Ishikawa (cell line): ENCODE data around the gene ARRB1.

Experiments used
- CEBPB ChIP-seq: IDR thresholded peaks from 2 replicates; pipeline ENCODE4 v1.6.1; 2012
- CREB1 ChIP-seq: IDR thresholded peaks from 2 replicates; pipeline ENCODE4 v1.6.1; 2012; ENCODE audit warnings: low read depth
- EGR1 ChIP-seq: IDR thresholded peaks from 2 replicates; pipeline ENCODE4 v1.6.1; 2012
- EP300 ChIP-seq: IDR thresholded peaks from 2 replicates; pipeline ENCODE4 v1.6.1; 2012; ENCODE audit warnings: borderline replicate concordance
- FOXM1 ChIP-seq: IDR thresholded peaks from 2 replicates; pipeline ENCODE4 v1.6.1; 2012; ENCODE audit warnings: low read depth, borderline replicate concordance
- MAX ChIP-seq: IDR thresholded peaks from 2 replicates; pipeline ENCODE4 v1.6.1; 2012
- NFIC ChIP-seq: IDR thresholded peaks from 2 replicates; pipeline ENCODE4 v1.6.1; 2012
- RAD21 ChIP-seq: IDR thresholded peaks from 2 replicates; pipeline ENCODE4 v1.6.1; 2012; ENCODE audit warnings: low read depth
- TAF1 ChIP-seq: IDR thresholded peaks from 2 replicates; pipeline ENCODE4 v1.6.1; 2012; ENCODE audit warnings: low read depth, mild to moderate bottlenecking
- TCF12 ChIP-seq: IDR thresholded peaks from 2 replicates; pipeline ENCODE4 v1.6.1; 2012; ENCODE audit warnings: low read depth
- TEAD4 ChIP-seq: IDR thresholded peaks from 2 replicates; pipeline ENCODE4 v1.6.1; 2012
- YY1 ChIP-seq: IDR thresholded peaks from 2 replicates; pipeline ENCODE4 v1.6.1; 2012; ENCODE audit warnings: low read depth
- ZBTB7A ChIP-seq: IDR thresholded peaks from 2 replicates; pipeline ENCODE4 v1.6.1; 2012; ENCODE audit warnings: low read depth
- TF ChIP-seq, protein P1 (sequence below): IDR thresholded peaks from 2 replicates; pipeline ENCODE4 v1.6.1; 2012; ENCODE audit warnings: low read depth, mild to moderate bottlenecking
- TF ChIP-seq, protein P2 (sequence below): IDR thresholded peaks from 2 replicates; pipeline ENCODE4 v1.6.1; 2012

The ARRB1 gene

GRCh38 chr11:75292943-75293342 is 58.5 kb downstream of the ARRB1 start:
- TF ChIP-seq NFIC (no peak), ZBTB7A (no peak), CEBPB (no peak), FOXM1 (no peak), EP300 (no peak)
- TF ChIP-seq, protein P1, sequence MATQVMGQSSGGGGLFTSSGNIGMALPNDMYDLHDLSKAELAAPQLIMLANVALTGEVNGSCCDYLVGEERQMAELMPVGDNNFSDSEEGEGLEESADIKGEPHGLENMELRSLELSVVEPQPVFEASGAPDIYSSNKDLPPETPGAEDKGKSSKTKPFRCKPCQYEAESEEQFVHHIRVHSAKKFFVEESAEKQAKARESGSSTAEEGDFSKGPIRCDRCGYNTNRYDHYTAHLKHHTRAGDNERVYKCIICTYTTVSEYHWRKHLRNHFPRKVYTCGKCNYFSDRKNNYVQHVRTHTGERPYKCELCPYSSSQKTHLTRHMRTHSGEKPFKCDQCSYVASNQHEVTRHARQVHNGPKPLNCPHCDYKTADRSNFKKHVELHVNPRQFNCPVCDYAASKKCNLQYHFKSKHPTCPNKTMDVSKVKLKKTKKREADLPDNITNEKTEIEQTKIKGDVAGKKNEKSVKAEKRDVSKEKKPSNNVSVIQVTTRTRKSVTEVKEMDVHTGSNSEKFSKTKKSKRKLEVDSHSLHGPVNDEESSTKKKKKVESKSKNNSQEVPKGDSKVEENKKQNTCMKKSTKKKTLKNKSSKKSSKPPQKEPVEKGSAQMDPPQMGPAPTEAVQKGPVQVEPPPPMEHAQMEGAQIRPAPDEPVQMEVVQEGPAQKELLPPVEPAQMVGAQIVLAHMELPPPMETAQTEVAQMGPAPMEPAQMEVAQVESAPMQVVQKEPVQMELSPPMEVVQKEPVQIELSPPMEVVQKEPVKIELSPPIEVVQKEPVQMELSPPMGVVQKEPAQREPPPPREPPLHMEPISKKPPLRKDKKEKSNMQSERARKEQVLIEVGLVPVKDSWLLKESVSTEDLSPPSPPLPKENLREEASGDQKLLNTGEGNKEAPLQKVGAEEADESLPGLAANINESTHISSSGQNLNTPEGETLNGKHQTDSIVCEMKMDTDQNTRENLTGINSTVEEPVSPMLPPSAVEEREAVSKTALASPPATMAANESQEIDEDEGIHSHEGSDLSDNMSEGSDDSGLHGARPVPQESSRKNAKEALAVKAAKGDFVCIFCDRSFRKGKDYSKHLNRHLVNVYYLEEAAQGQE, result no peak

DNA sequence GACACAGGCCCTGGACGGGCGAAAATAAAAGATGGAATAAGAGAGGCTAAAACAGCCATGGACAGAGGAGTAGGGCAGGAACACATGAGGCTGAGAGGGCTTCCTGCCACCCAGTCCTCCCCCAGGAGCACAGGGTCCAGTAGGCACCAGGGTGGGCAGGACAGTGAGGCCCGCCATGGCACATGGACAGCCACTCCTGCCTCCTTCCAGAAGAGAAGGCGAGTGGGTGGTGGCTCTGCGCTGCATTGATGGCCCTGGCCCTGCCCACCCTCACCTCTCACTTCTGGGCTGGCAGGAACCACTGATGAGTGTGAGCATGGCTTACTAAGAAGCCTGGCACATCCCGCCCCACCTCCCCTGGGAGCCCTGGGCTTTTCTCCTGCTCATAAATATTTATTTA is 59.7 kb downstream of the ARRB1 start:
- TF ChIP-seq NFIC, result no peak
- TF ChIP-seq TCF12, result no peak
- no peak for TF ChIP-seq TEAD4
- no peak for TF ChIP-seq EP300

GRCh38 chr11:75289919-75290318 is 61.5 kb downstream of the ARRB1 start:
- no peak for TF ChIP-seq CEBPB
- no peak for TF ChIP-seq ZBTB7A
- TF ChIP-seq MAX, result no peak
- TF ChIP-seq TCF12, result no peak
- TF ChIP-seq, protein P2, sequence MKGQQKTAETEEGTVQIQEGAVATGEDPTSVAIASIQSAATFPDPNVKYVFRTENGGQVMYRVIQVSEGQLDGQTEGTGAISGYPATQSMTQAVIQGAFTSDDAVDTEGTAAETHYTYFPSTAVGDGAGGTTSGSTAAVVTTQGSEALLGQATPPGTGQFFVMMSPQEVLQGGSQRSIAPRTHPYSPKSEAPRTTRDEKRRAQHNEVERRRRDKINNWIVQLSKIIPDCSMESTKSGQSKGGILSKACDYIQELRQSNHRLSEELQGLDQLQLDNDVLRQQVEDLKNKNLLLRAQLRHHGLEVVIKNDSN, result no peak
- no peak for TF ChIP-seq EGR1
- no peak for TF ChIP-seq YY1
- TF ChIP-seq FOXM1, result no peak
- TF ChIP-seq, protein P1, result no peak

- TF ChIP-seq RAD21 (no peak), TEAD4 (no peak), TAF1 (no peak), EGR1 (no peak), MAX (no peak), FOXM1 (no peak), TCF12 (no peak), ZBTB7A (no peak), EP300 (no peak)
- TF ChIP-seq, protein P2, result no peak
- TF ChIP-seq, protein P1, result no peak
These were observed 62.0 kb downstream of the ARRB1 start for GRCh38 chr11:75289511-75289760.

DNA sequence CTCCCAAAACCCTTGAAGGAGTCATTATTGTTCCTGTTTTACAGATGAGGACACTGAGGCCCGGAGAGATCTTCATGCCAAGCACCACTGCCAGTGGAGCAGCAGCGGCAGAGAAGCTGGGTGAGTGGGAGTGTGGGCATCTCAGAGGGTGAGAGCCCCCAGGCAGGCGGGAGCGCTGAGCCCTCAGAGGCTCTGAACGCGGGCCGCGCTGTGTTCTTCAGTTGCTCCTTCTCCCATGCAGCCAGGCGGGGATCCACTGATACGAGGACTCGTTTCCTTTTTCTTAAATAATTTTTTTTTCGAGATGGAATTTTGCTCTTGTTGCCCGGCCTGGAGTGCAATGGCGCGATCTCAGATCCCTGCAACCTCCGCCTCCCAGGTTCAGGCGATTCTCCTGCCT is 63.9 kb downstream of the ARRB1 start:
- TF ChIP-seq, protein P2, result no peak
- TF ChIP-seq ZBTB7A (no peak), EP300 (no peak), MAX (no peak), EGR1 (no peak), RAD21 (no peak), CREB1 (no peak), YY1 (no peak), TEAD4 (no peak), TCF12 (no peak), FOXM1 (no peak), NFIC (no peak), TAF1 (no peak), CEBPB (no peak)
- TF ChIP-seq, protein P1, result no peak
